NCI-H2171 treated with DMSO at 0.1 percent for 48 hours (cell line): ENCODE results near the gene ARHGAP25.

Source experiments
- DNase-seq: peaks from one replicate; lab custom pipeline; 2025; lab: John Stamatoyannopoulos, UW

ARHGAP25 gene, protein sequence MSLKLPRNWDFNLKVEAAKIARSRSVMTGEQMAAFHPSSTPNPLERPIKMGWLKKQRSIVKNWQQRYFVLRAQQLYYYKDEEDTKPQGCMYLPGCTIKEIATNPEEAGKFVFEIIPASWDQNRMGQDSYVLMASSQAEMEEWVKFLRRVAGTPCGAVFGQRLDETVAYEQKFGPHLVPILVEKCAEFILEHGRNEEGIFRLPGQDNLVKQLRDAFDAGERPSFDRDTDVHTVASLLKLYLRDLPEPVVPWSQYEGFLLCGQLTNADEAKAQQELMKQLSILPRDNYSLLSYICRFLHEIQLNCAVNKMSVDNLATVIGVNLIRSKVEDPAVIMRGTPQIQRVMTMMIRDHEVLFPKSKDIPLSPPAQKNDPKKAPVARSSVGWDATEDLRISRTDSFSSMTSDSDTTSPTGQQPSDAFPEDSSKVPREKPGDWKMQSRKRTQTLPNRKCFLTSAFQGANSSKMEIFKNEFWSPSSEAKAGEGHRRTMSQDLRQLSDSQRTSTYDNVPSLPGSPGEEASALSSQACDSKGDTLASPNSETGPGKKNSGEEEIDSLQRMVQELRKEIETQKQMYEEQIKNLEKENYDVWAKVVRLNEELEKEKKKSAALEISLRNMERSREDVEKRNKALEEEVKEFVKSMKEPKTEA

DNA sequence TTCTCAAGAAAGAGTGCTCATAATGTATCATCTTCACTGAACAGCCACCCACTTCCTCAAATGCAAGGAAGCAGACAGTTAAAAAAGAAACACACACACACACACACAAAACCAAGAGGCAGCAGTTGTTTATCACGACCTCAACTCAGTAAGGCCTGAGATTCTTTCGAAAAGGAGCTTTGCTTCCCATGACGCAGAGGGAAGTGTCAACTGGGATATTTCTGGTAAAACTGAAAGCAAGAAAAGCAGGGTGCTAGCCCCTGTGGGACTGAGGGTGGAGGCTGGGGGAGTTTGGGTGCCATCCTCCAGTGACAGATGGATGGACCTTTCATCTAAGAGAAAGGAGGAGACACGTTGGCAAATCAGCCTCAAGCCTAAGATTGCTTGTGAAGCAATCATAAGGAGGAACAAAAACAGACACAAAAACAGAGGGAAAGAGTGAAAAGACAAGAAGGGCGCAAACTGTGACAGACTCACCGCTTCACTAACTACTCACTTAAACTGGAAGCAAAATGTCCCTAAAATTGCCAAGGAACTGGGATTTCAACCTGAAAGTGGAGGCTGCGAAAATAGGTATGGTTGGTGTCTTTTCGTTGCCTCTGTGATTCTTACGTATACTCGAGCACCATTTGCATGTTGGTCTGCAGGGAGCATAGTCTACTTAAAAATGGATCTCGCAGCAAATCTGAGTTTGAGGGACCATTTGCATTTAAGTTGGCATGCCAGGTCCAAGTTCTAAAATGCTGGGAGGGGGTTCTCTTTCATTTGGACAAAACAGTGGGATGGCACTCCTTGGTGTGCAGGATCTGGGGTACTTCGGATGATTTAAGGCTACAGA is at the start of gene ARHGAP25:
Gene ARHGAP25 (plus strand): TSS at position 124 of the 838 bp plus-strand sequence. CDS start 389 bp downstream, at position 513.
- no peak for DNase-seq

DNA sequence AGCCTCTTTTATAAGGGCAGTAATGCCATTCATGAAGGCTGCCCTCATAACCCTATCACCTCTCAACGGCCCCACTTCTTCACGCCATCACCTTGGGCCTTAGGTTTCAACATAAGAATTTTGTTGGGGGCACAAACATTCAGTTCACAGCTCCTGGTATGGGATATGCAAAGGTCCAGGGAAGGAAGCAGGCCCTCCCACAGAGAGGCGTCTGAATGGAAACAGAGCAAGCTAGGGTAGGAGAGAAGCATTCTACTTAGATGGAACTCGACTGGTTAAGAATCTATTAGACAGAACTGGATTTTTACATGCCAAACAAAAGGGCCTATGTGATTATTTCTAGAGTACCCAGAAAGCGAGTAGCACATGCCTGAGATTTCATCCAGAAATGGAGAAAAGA is 48.4 kb upstream of the ARHGAP25 start:
- DNase-seq, result no peak

DNA sequence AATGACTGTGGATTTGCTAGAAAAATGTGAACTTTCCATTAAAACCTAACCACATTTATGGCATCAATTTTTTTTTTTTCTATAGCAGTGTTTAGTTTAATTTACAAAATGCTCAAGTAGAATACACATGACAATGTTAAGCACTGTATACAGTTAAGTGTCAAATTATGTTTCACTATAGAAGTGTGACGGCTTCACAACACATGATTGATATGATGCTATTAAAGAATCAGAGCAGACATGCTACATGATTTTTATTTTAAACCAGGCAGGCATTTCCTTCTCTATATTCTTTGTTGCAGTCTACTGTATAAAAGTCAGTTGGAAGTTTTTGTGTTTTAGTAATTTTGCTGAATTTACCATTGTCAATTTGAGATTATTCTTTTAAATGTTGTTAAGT is 47.6 kb upstream of the ARHGAP25 start:
- no peak for DNase-seq

DNA sequence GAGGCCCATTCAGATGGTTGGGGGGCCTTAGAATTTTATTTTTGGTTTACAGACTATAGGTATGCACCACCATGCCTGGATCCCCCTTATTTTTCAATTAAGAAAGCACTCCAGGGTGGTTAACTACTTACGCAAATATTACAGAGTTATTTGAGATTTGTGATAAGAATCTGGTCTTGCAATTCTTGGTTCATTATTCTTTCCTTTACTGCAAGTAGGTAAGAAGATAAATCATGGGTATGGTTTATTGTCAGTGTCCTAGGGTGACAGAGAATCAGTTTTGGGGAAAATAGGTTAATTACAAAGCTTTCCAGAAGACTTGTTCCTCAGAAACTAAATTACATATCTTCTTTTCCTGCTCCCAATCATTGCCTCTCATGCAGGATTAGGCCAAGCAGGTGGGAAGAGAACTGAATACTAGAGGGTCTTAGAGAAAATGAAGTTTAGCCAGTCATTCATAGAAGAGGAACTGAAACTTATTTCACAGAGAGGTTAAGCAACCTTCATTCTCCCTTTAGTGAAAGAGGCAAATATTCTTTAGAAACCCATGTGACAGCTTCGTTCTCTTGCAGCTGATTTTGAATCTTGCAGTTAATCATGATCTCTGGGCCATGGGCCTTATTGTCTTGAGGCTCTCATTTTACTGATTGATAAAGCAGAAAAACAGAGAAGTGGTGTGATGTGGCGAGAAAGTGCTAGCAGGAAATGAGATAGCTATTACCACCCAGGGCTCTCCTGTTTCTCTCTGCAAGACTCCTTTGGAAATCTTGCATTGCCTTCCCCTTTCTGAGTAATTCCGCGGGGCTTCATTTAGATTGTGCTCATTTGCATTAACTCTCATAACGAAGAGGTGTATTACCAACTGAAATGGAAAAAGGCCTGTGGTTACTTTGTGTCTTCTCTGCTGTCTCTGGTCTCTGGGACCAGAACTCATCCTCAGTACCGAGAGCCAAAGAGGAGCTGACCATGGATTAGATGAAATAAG is 44.8 kb upstream of the ARHGAP25 start:
- DNase-seq, result no peak

DNA sequence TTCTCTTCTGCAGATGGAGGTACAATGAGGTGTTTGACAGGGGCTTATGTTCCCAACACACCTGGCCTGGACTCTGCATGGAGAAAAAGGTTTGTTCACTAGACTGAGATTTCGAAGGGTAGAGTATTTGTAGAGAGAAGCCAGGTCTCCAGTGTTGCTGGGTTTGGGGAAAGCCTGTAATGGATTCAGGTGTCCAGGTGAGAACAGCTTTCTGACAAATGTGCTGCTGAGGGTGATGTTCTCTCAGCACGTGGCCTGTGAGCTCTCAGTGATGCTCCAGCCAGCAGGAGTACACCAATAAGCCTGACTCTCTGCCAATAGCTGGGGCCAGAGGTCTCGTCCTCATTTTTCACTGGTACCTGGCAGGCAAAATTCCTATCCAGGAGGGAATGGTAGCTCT is 43.8 kb upstream of the ARHGAP25 start:
- DNase-seq, result no peak

DNA sequence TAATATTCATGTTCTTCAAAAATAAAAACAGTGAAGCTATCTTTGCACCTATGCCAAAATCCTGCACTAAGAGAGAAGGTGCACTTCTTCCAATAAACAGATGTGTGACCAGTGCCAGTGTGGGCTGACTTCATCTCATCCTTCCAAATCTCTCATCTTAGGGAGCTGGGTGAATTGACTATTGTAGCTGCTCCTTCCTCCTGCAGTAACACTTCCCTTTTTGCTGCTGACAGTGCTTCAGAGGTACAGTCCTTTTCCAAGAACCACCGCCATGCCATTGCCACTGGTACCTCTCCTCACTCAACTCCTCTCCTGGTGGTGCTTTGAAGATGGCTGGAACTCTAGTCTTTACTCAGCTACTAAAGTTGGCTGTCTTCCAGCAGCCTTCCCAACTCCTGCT is 42.1 kb upstream of the ARHGAP25 start:
- DNase-seq, result no peak

DNA sequence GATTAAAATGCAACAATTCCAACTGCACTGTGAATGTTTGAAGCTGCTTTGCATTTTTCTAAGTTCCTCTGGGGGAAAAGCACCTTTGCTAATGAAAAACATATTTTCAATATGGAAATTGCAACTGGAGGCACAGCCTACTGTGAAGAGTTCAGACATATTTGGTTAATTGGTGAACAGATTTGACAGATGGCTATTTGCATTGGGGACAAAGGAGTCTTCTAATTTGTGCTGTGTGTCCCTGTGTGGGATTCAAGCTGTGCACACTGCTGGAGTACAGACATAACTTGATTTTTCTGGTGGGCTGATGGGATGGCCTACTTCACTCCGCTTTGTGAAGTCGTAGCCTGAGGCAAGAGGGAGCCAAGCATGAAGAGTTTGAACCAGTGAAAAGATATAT is 40.7 kb upstream of the ARHGAP25 start:
- DNase-seq, result peak; percentile 56

DNA sequence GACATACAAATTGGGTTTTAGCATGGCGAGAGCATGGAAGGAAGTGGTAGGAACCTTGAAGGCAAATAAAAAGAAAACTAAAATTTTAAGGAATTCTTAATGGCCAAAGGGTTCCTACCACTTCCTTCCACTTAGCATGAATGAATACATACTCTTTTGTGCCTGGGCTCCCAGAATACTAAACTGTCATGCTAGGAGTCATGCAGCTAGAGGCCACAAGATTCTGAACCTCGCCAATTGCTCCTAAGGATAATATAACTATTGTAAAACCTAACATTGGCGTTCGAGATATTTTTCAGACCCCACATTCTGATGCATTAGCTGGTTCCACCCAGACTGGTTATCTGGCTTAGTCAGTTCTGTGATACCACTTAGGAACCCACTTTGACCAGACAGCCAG is 38.6 kb upstream of the ARHGAP25 start:
- DNase-seq, result no peak

DNA sequence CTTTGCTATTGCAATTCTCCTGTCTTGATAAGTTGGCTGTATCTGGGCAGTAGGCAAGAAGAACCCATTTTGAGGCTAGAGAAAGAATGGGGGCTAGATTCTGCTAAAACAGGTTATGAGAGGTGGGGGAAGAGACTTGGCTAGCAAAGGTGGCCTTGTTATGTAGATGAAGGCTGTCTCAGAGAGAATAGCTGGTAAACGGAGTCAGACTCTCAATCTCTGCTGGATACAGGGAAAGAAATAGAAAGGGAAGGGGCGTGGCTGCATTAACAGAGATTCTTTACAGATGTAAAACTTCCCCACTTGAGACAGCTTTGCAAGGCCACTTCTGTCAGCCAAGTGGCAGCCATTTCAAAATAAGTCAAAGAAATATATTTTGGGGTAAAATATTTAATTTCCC is 38.1 kb upstream of the ARHGAP25 start:
- no peak for DNase-seq

DNA sequence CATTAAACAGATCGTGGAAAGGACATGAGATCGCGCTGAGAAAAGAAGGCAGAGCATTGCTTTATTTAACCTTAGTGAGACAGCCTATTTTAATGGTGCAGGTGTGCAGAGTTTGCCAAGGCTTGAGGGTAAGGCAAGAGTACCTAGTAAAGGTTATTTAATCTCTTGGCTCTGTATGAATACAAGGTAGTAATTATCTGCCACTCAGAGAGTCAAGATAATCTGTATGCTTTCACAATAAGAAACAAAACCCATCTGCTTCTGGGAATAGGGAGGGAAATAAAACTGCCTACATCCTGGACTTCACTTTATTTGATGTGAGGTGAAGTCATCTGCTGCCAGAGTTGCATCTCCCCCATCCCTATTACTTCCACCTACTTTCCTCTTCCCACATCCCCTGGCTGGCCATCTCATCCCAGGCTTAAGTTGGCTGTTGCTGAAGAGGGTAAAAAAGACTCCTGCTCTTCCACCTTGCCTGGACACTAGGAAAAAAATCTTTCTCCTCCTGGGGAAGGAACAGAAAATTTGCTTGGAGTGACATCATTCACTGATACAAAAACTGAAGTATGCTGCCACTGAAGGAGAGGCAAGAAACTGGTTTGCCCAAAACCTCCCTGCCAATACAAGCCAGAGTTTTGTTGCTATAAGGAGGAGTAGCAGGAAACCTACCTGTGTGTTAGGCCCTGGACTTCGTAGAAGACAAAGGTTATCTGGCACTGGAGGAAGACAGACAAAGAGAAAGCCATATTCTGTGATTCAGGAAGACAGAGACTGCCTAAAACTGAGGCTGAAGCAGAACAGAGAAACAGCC is 35.8 kb upstream of the ARHGAP25 start:
- peak; percentile 62 for DNase-seq

DNA sequence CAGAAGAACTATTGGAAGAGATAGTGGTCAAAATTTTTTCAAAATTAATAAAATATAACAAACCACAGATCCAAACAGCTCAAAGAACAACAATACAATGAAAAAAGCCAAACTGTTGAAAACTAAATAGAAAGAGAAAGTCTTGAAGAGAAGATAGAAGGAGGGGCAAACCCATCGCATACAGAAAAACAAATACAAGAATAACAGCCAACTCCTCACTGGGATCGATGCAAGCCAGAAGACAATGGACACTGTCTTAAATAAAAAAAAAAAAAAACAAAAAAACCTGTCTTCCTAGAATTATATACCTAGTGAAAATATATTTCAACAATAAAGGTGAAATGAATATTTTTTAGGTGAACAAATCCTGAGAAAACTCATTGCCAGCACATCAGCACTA is 34.1 kb upstream of the ARHGAP25 start:
- DNase-seq, result no peak

DNA sequence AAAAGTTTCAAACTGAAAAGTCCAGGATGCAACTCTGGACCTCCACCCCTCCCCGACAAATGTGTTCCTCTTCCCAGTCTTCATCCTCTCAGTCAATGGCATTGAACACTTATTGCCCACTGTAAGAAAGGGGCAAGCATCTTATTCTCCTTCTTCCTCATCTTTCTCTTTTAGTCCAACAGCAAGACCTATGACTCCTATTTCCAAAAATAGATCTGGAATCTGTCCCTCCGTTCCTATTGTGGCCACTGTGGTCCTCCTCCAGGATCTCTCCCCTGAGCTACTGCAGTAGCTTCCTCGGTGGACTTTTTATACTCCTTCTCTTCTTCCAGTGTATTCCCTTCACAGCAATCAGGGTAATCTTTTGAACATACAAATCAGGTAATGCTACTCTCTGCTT is 28.0 kb upstream of the ARHGAP25 start:
- DNase-seq, result no peak

DNA sequence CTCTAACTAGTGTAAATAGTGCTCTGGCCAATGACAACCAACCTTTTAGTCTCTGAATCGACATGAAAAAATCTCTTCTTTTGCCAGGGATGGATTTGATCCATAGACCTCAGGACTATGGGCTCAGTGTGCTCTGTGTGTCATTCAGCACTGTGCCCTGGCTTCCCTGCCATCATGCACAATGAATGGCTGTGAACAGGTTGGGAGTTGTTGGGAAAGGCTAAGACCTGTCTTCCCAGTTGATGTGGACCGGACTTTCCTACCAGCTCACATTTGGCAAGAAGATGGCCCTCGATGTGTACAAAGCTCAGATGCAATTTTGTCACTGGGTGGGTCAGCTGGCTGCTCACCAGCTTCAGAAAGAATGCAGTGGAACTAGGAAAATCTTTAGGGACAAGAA is 26.0 kb upstream of the ARHGAP25 start:
- no peak for DNase-seq

DNA sequence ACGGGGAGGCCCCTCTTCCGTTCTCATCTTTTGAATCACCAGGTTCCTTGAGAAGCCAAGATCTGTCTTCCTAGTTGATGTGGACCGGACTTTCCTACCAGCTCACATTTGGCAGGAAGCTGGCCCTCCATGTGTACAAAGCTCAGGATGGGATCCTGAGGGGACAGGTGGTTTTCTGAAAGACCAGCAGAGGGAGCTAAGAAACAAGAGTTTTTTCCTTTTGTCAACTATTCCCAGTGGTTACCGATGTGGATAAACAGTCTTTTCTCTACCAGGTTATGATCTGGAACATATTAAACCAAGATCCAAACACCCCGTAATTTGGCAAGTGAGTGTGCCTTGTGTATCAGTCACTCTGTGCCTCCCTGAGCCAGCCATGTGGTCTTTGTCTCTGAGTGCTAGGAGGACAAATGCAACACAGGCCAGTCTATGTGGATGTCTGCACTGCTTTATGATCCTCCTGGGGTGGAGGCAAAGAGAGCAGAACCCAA is 25.1 kb upstream of the ARHGAP25 start:
- peak; percentile 59 for DNase-seq

DNA sequence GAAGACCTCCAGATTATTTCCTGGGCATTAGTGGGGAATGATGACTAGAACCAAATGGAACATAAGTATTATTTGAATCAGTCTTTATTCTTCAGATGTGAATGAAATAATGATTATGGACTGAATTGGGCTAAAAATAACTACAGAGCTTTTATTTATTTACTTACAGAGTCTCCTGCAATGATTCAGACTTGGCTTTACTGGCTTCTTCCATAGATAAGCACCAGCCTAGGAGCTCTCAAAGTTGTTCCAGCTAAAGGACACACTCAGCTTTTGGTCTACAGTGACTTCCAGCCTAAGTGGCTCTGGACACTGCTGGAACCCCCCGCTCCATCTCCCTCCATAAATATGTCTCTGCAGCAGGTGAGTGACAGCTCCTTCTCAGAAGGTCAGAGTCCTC is 24.3 kb upstream of the ARHGAP25 start:
- no peak for DNase-seq

DNA sequence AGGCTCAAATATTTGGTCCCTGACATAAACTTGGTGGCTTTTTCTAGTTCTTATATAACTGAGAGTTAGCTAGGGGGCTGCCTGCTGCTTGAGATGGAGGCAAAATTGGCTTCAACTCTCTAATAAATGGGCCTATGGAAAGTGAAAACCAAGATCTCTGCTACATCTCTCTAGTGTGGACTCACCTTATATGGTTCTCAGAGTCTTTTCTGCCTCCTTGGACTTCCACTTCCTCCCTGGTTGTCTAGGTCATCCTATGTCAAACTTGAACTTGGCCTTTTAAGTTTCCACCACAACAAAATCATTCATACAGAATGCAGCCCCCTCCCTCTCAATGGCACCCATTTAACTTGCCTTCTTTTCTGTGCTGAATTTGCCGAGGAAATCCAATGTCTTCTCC is 23.9 kb upstream of the ARHGAP25 start:
- DNase-seq, result no peak

DNA sequence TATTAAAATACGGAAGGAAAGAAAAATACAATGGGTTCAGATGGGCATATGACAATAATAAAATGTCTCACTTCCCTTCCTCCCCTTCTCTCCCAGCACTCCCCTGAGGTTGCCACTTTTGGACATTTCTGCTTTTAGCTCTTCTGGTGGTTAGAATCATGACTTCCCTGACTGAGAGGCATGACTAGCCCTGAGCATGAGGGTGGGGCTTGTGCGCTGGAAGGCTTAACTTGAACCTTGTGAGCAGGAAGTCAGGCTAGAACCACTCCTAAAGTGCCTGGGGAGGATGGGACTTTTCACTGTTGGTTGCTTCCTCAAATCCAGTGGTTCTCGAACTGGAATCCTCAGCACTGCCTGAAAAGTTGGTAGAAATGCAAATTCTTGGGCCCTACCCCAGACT is 19.7 kb upstream of the ARHGAP25 start:
- DNase-seq, result no peak

DNA sequence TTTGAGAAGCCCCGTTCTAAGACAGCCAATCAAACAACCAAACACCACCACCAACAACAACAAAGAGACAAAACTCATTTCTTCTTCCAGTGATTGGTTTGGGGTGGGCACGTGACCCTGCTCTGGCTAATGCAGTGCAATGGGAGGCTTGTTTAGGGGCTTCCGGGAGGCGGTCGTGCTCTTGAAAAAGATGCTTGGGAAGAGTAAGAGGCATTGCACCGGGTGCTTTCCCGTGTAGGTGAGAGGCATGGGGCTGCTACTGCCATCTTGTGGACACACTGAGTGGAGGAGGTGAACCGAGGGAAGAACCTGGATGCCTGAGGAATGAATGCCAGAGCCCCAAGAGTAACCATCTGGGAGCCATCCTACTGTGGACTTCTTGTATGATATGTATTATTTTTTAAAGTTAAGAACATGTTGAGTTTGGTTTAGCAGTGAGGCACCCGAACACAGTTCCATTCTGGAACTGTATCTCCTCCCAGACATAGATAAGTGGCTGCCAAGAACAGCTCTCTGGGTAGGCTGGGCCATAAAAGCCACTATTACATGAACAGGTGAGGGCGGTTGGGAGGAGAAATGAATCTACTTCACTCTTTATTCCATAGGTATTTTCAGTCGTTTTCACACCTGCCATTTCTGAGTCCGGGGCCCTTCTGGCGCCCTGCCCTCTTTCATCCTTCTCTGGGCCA is 19.1 kb upstream of the ARHGAP25 start:
- DNase-seq, result peak; percentile 50

DNA sequence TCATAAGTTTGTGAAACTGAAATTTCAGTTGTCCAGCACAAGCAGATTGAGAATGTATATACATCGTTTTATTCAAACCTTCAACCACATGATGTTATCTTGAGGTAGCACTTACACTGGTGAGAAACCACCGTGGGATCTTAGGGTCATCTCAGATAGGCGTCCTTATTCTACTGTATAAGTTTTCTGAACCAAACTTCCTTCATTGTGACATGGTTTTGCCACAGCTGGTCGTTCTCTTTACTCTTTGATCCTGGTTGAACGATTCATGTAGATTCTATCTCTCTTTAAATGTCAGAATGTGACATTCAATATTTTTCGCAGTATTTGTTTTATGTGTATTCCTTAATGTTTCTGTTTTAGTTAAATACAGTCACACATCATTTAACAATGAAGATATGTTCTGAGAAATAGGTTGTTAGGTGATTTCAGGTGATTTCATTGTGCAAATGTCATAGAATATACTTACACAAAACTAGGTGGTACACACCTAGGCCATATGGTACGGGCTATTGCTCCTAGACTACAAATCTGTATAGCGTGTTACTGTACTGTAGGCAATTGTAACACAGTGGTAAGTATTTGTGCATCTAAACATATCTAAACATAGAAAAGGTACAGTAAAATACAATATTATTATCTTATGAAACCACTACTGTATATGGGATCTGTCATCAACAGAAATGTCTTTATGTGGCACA is 17.9 kb upstream of the ARHGAP25 start:
- no peak for DNase-seq
